Measurements from ENCODE around the gene THAP7. TPM values are rescaled to one million over a fixed set of nuclear protein-coding genes. Genes with fewer than 3 reads are reported as not detected.

The THAP7 gene
- total and polyA plus RNA-seq, 2 donors (not counting 1 experiment from before 2014, with no cell fraction given): 37.7 to 70.1 TPM

DNA sequence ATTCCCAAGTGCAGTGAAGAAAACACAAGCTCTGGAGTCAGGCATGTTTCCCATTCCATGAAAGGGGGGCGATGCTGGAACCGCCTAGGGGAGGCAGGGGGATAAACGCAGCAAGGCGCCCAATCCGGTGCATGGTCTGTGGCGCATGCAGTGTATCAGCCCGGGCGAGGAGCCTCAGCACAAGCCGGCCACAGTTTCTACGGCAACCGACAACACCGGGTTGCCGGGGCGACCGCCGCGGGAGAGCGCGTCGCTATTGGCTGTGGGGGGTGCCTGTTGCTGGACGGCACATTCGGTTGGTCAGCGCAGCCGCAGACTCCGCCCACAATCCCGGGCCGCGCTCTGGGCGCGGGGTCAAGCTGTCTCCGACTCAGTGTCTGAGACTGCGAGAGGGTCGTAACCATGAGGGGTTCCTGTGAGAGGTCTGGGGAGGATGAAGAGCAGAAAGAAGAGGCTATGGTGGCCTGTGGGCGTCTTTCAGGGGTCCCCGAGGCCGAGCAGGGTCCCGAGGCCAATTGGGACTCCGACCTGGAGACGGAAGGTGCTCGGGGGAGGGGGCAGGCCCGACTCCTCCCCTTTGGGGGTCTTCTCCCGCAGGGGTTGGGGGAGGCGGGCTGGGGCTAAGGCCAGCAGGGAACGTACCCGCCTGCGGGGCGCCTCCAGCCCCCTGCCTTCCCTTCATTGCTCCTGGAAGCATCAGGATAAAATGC is 43.8 kb upstream of the THAP7 start, which contains the start of gene LRRC74B:
LRRC74B (plus strand) TSS at position 362 of the 710 bp plus-strand sequence; CDS start at position 403, 41 bp downstream.
- no peak for TF ChIP-seq EZH2 (IDR thresholded peaks at IDR 0.05; ENCODE audit: borderline replicate concordance, insufficient read depth, low read depth, low read length, poor library complexity, severe bottlenecking)
- TF ChIP-seq, protein P1, sequence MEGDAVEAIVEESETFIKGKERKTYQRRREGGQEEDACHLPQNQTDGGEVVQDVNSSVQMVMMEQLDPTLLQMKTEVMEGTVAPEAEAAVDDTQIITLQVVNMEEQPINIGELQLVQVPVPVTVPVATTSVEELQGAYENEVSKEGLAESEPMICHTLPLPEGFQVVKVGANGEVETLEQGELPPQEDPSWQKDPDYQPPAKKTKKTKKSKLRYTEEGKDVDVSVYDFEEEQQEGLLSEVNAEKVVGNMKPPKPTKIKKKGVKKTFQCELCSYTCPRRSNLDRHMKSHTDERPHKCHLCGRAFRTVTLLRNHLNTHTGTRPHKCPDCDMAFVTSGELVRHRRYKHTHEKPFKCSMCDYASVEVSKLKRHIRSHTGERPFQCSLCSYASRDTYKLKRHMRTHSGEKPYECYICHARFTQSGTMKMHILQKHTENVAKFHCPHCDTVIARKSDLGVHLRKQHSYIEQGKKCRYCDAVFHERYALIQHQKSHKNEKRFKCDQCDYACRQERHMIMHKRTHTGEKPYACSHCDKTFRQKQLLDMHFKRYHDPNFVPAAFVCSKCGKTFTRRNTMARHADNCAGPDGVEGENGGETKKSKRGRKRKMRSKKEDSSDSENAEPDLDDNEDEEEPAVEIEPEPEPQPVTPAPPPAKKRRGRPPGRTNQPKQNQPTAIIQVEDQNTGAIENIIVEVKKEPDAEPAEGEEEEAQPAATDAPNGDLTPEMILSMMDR (IDR thresholded peaks at IDR 0.05): no peak
- no peaks in the 10 kb centered on the region for H4K20me1 ChIP-seq (ENCODE audit: control insufficient read depth, insufficient read depth, low read length, poor library complexity, severe bottlenecking)
- peak within 1 kb of the TSS; percentile 50 for H3K9ac ChIP-seq (ENCODE audit: low read length)
- DNase-seq: peak; percentile 83
- 9% methylated on average over 45 of the region's 47 CpGs for WGBS (ENCODE audit: insufficient coverage)
- Mint-ChIP-seq H3K27me3 (peaks cover 23% of the 10 kb centered on the region), H3K4me1 (peaks cover 20% of the 10 kb centered on the region), H3K9me3 (ENCODE audit: insufficient read depth) (no peaks in the 10 kb centered on the region), H3K4me3 (peak within 1 kb of the TSS; percentile 64), H3K27ac (peak within 1 kb of the TSS; percentile 70)
- no peaks in the 10 kb centered on the region for H3K9me3 ChIP-seq (ENCODE audit: control extremely low read depth in 1 of 3, control insufficient read depth in 2 of 3, insufficient read depth in 1 of 3, low read length in 2 of 3)
- intact Hi-C loops (cut with micrococcal nuclease): loop anchor here (1.0 to 10.0 kb wide), 3 partner anchors 31 to 61 kb away; partner anchors contain the start of genes LZTR1 and THAP7
- H3K4me2 ChIP-seq (replicated peaks; ENCODE audit: low read depth, low read length, poor library complexity, severe bottlenecking): peak within 1 kb of the TSS; percentile 79
- H3K4me1 ChIP-seq (ENCODE audit: control insufficient read depth in 2 of 2, insufficient read depth in 2 of 2, low read length in 2 of 2): peaks cover 23 to 24% of the 10 kb centered on the region in 2 donors
- H3K27me3 ChIP-seq (replicated peaks in 1 of 4; ENCODE audit: control extremely low read depth in 1 of 4, control insufficient read depth in 3 of 4, insufficient read depth in 4 of 4, low read length in 3 of 4): peaks cover 0 to 30% (median 7%) of the 10 kb centered on the region in 4 experiments
- peak within 1 kb of the TSS in 3 of 5 experiments; percentile 19 to 44 (median 34) for H3K4me3 ChIP-seq (ENCODE audit: control extremely low read depth in 1 of 5, extremely low read depth in 1 of 5, insufficient read depth in 1 of 5, low read depth in 2 of 5, low read length in 4 of 5)
- ATAC-seq (ENCODE audit: low read depth): peak; percentile 93
- CTCF ChIA-PET: no interaction called here
- H3K27ac ChIP-seq (ENCODE audit: low read length in 2 of 2): no peak within 1 kb of the TSS
- POLR2A ChIA-PET: interaction anchor here (0.7 kb wide), 1 partner anchor 46 kb away, joined by 3 read pairs; no protein-coding TSS in a partner anchor
- H2AFZ ChIP-seq (ENCODE audit: insufficient read depth, low read depth, low read length, poor library complexity, severe bottlenecking): peak within 1 kb of the TSS; percentile 62
- H3K36me3 ChIP-seq (replicated peaks in 1 of 2; ENCODE audit: control extremely low read depth in 1 of 2, control insufficient read depth in 1 of 2, extremely low read depth in 1 of 2, insufficient read depth in 2 of 2, low read length in 1 of 2): no peaks in the 10 kb centered on the region
- H3K79me2 ChIP-seq (ENCODE audit: control insufficient read depth, insufficient read depth, low read length): no peaks in the 10 kb centered on the region
